GM21381 (cell line): Measurements from ENCODE around the gene ATP13A1.
"Not testable (repeated sequence)": the region's sequence is repeated elsewhere in the genome, so short reads cannot be mapped to it uniquely, and the experiment has no call there.

Source experiments
- ATAC-seq: cut with Tn5 transposase; IDR thresholded peaks from one replicate; pipeline ENCODE4 v1.9.1; 2021; ENCODE audit warnings: mild to moderate bottlenecking, moderate library complexity; ENCODE audit not compliant: unreplicated experiment

The ATP13A1 gene

GRCh38 chr19:19626516-19627472, 36.7 kb downstream of the ATP13A1 start:
- ATAC-seq, result no peak

GRCh38 chr19:19624032-19624570, 39.4 kb downstream of the ATP13A1 start:
- ATAC-seq, result no peak

GRCh38 chr19:19623383-19623782, 40.1 kb downstream of the ATP13A1 start:
- no peak for ATAC-seq

GRCh38 chr19:19619849-19620210, 43.6 kb downstream of the ATP13A1 start:
- no peak for ATAC-seq

- ATAC-seq, result no peak
Observed at GRCh38 chr19:19619181-19619848, 44.2 kb downstream of the ATP13A1 start.

- peak; percentile 91 for ATAC-seq
Observed at GRCh38 chr19:19618219-19619051, 45.0 kb downstream of the ATP13A1 start, which contains the start of gene PBX4. TSS of gene PBX4 (minus strand) at chr19:19618687. CDS start at chr19:19618629, 58 bp downstream.

- ATAC-seq, result no peak
Observed at GRCh38 chr19:19615086-19615485, 48.4 kb downstream of the ATP13A1 start.

- ATAC-seq, result no peak
Observed at GRCh38 chr19:19613506-19613905, 50.0 kb downstream of the ATP13A1 start.

GRCh38 chr19:19610376-19611202, 52.9 kb downstream of the ATP13A1 start:
- no peak for ATAC-seq

- not testable (repeated sequence) for ATAC-seq
Observed at GRCh38 chr19:19606686-19607085, 56.8 kb downstream of the ATP13A1 start.

- ATAC-seq, result no peak
Observed at GRCh38 chr19:19606021-19606420, 57.5 kb downstream of the ATP13A1 start.

GRCh38 chr19:19602713-19603324, 60.7 kb downstream of the ATP13A1 start:
- ATAC-seq, result no peak

GRCh38 chr19:19602136-19602712, 61.3 kb downstream of the ATP13A1 start:
- ATAC-seq, result no peak

GRCh38 chr19:19600793-19601330, 62.6 kb downstream of the ATP13A1 start:
- ATAC-seq, result no peak

- ATAC-seq, result not testable (repeated sequence)
Observed at GRCh38 chr19:19598728-19599451, 64.6 kb downstream of the ATP13A1 start.

- ATAC-seq, result peak; percentile 65
Observed at GRCh38 chr19:19597809-19598306, 65.6 kb downstream of the ATP13A1 start.
